HEK293 (cell line): ENCODE results near the gene PDZD2.

ENCODE experiments used
- CTCF ChIA-PET: fragments of 350-600 bp; formaldehyde crosslinking; extraction: SDS; loops from one replicate; lab custom pipeline; 2021; ENCODE audit warnings: antibody characterized with exemption; lab: Yijun Ruan, JAX
- POLR2A ChIA-PET: fragments of 300-600 bp; formaldehyde crosslinking; extraction: SDS; loops from one replicate; lab custom pipeline; 2020; ENCODE audit warnings: antibody characterized with exemption, inconsistent platforms; lab: Yijun Ruan, JAX
- H3K27ac ChIP-seq: fragments of 200-500 bp; sonication (Bioruptor generic); 2 replicates; pipeline ENCODE4 v1.5.1; 2014; ENCODE audit warnings: low read depth, low read length, control low read depth, inconsistent platforms; ENCODE audit errors: extremely low read depth
- H3K36me3 ChIP-seq, 2 experiments: fragments of 200-500 bp in 1 of 2; sonication (Bioruptor generic) in 1 of 2; 1 replicate in 1 of 2; 2 replicates in 1 of 2; pipeline ENCODE4 v1.5.1; 2014 to 2017; ENCODE audit warnings: inconsistent platforms in 2 of 2, low read length in 2 of 2; ENCODE audit not compliant: control insufficient read depth in 2 of 2, insufficient read depth in 1 of 2
- H3K4me1 ChIP-seq: fragments of 200-500 bp; sonication (Bioruptor generic); 2 replicates; pipeline ENCODE4 v1.5.1; 2014; ENCODE audit warnings: mild to moderate bottlenecking, low read length, inconsistent platforms; ENCODE audit not compliant: control insufficient read depth, insufficient read depth
- H3K4me3 ChIP-seq: 2 replicates; pipeline ENCODE4 v1.5.1; 2011; ENCODE audit warnings: low read depth, mild to moderate bottlenecking, control low read depth, low read length, moderate library complexity
- H3K9me3 ChIP-seq: fragments of 200-500 bp; sonication (Bioruptor generic); 2 replicates; pipeline ENCODE4 v1.5.1; 2014; ENCODE audit warnings: low read depth, low read length, inconsistent platforms; ENCODE audit not compliant: control insufficient read depth, insufficient read depth
- ATF2 ChIP-seq: fragments of 450-650 bp; formaldehyde crosslinking; IDR thresholded peaks from 2 replicates; pipeline ENCODE4 v1.5.1; 2016; ENCODE audit warnings: missing biosample characterization, missing genetic modification characterization, low read depth
- FEZF1 ChIP-seq: fragments of 450-650 bp; formaldehyde crosslinking; IDR thresholded peaks from 2 replicates; pipeline ENCODE4 v1.5.1; 2016; ENCODE audit warnings: missing biosample characterization, missing genetic modification characterization
- GFI1B ChIP-seq: fragments of 450-650 bp; formaldehyde crosslinking; IDR thresholded peaks from 2 replicates; pipeline ENCODE4 v1.5.1; 2016; ENCODE audit warnings: missing biosample characterization, missing genetic modification characterization
- ZFHX2 ChIP-seq: fragments of 450-650 bp; formaldehyde crosslinking; conservative IDR thresholded peaks from 2 replicates; pipeline ENCODE4 v1.5.1; 2016; ENCODE audit warnings: missing biosample characterization, missing genetic modification characterization
- ZNF2 ChIP-seq: fragments of 450-650 bp; formaldehyde crosslinking; IDR thresholded peaks from 2 replicates; pipeline ENCODE4 v1.5.1; 2016; ENCODE audit warnings: missing biosample characterization, missing genetic modification characterization
- ZNF266 ChIP-seq: fragments of 450-650 bp; formaldehyde crosslinking; IDR thresholded peaks from 2 replicates; pipeline ENCODE4 v1.5.1; 2016; ENCODE audit warnings: missing biosample characterization, missing genetic modification characterization, low read depth
- ZNF335 ChIP-seq: fragments of 450-650 bp; formaldehyde crosslinking; conservative IDR thresholded peaks from 2 replicates; pipeline ENCODE4 v1.5.1; 2016; ENCODE audit warnings: missing biosample characterization, missing genetic modification characterization
- ZNF571 ChIP-seq: fragments of 450-650 bp; formaldehyde crosslinking; IDR thresholded peaks from 2 replicates; pipeline ENCODE4 v1.5.0; 2017; ENCODE audit warnings: missing biosample characterization, missing genetic modification characterization
- ZNF768 ChIP-seq: fragments of 450-650 bp; formaldehyde crosslinking; IDR thresholded peaks from 2 replicates; pipeline ENCODE4 v1.5.1; 2018; ENCODE audit warnings: missing biosample characterization, mild to moderate bottlenecking, missing genetic modification characterization
- ZSCAN5A ChIP-seq: fragments of 450-650 bp; formaldehyde crosslinking; IDR thresholded peaks from 2 replicates; pipeline ENCODE4 v1.5.1; 2016; ENCODE audit warnings: missing biosample characterization, missing genetic modification characterization
- TF ChIP-seq, protein P1 (sequence below): fragments of 450-650 bp; formaldehyde crosslinking; IDR thresholded peaks from 2 replicates; pipeline ENCODE4 v1.5.1; 2016; ENCODE audit warnings: missing biosample characterization, missing genetic modification characterization
- TF ChIP-seq, protein P2 (sequence below): fragments of 450-650 bp; formaldehyde crosslinking; IDR thresholded peaks from 2 replicates; pipeline ENCODE4 v1.5.1; 2016; ENCODE audit warnings: missing biosample characterization, missing genetic modification characterization

PDZD2 gene

GRCh38 chr5:31805785-31806400 is 167.0 kb downstream of the PDZD2 start:
- Histone ChIP-seq H3K4me1 (no peaks in the 10 kb centered on the region), H3K4me3 (no peak overlapping the region), H3K27ac (no peak overlapping the region), H3K36me3 (no peaks in the 10 kb centered on the region), H3K9me3 (no peaks in the 10 kb centered on the region)
- TF ChIP-seq ZNF768 (no peak), GFI1B (tag by site-specific recombination) (no peak), ATF2 (peak; percentile 26; the same call in 1 of the 2 replicates)
- ChIA-PET CTCF (interaction anchor here (0.7 to 1.5 kb wide), 4 partner anchors 97 to 729 kb away, joined by 4 to 7 read pairs (median 5); no protein-coding TSS in a partner anchor), POLR2A (no interaction called here)

- TF ChIP-seq ZFHX2 = no peak
Observed at GRCh38 chr5:31806561-31806960, 167.6 kb downstream of the PDZD2 start.

DNA sequence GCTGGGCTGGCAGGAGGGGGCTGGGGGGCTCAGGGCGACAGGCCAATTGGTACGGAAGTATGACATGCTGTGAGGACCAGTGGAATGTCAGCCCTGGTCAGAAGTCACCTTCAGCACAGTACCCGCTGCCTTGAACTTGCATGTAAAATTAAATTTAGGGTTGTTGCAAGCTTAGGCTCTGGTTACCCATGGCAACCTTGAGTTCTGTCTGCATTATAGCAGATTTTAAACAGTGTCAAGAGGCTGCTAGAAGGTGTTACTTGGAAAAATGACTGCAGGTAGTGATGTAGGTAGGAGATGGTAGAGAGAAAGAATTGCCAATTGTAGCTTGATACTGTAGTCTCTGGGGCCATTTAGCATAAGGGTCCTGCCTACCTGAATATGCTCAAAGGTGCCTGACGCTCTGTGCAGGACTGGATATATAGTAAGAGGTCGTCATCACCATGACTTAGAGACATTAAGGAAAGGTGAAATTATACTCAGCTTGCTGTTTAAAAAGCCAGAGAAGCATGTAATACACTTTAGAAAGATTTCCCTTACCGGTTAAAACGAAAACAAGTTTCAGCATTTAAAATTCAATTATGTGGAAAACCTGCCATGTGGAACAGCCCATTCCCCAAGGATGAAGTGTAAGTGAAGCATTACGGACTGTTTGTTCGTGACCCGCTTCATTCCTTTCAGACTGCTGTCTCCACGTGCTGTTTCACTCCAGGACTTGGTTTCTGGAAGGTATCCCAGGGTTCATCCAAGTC is 169.0 kb downstream of the PDZD2 start:
- ChIA-PET CTCF (interaction anchor here (0.6 to 2.8 kb wide), 8 partner anchors 9 to 285 kb away, joined by 3 to 24 read pairs (median 5); no protein-coding TSS in a partner anchor), POLR2A (interaction anchor here (1.8 kb wide), 1 partner anchor 275 kb away, joined by 8 read pairs; the partner anchor contains the start of genes C5orf22 and DROSHA)
- Histone ChIP-seq H3K4me3 (no peak overlapping the region), H3K9me3 (no peaks in the 10 kb centered on the region), H3K4me1 (no peaks in the 10 kb centered on the region), H3K27ac (no peak overlapping the region), H3K36me3 (no peaks in the 10 kb centered on the region)
- TF ChIP-seq ZNF2 (tag by site-specific recombination) = no peak
- TF ChIP-seq FEZF1 (tag by site-specific recombination) = no peak
- TF ChIP-seq, protein P1, sequence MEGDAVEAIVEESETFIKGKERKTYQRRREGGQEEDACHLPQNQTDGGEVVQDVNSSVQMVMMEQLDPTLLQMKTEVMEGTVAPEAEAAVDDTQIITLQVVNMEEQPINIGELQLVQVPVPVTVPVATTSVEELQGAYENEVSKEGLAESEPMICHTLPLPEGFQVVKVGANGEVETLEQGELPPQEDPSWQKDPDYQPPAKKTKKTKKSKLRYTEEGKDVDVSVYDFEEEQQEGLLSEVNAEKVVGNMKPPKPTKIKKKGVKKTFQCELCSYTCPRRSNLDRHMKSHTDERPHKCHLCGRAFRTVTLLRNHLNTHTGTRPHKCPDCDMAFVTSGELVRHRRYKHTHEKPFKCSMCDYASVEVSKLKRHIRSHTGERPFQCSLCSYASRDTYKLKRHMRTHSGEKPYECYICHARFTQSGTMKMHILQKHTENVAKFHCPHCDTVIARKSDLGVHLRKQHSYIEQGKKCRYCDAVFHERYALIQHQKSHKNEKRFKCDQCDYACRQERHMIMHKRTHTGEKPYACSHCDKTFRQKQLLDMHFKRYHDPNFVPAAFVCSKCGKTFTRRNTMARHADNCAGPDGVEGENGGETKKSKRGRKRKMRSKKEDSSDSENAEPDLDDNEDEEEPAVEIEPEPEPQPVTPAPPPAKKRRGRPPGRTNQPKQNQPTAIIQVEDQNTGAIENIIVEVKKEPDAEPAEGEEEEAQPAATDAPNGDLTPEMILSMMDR (tag by site-specific recombination) = no peak
- no peak for TF ChIP-seq ZNF266
- TF ChIP-seq, protein P2, sequence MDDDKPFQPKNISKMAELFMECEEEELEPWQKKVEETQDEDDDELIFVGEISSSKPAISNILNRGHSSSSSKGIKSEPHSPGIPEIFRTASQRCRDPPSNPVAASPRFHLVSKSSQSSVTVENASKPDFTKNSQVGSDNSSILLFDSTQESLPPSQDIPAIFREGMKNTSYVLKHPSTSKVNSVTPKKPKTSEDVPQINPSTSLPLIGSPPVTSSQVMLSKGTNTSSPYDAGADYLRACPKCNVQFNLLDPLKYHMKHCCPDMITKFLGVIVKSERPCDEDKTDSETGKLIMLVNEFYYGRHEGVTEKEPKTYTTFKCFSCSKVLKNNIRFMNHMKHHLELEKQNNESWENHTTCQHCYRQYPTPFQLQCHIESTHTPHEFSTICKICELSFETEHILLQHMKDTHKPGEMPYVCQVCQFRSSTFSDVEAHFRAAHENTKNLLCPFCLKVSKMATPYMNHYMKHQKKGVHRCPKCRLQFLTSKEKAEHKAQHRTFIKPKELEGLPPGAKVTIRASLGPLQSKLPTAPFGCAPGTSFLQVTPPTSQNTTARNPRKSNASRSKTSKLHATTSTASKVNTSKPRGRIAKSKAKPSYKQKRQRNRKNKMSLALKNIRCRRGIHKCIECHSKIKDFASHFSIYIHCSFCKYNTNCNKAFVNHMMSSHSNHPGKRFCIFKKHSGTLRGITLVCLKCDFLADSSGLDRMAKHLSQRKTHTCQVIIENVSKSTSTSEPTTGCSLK = no peak
- TF ChIP-seq ZNF335 (tag by site-specific recombination) = no peak
- no peak for TF ChIP-seq ZSCAN5A (tag by site-specific recombination)
- TF ChIP-seq ZNF571 (tag by site-specific recombination) = no peak

More at GRCh38 chr5:31806561-31806960, 167.6 kb downstream of the PDZD2 start:
- no peaks in the 10 kb centered on the region for H3K36me3 ChIP-seq
- no peak overlapping the region for H3K27ac ChIP-seq
- POLR2A ChIA-PET = no interaction called here
- no peak overlapping the region for H3K4me3 ChIP-seq
- H3K9me3 ChIP-seq = no peaks in the 10 kb centered on the region
- CTCF ChIA-PET = interaction anchor here (0.7 to 1.8 kb wide), 5 partner anchors 96 to 728 kb away, joined by 4 to 7 read pairs (median 5); no protein-coding TSS in a partner anchor
- H3K4me1 ChIP-seq = no peaks in the 10 kb centered on the region
